ENCODE data around the gene TTC24. TPM values are rescaled to one million over a fixed set of nuclear protein-coding genes. Genes with fewer than 3 reads are reported as not detected.

The TTC24 gene
- total RNA-seq: 1 to 10 TPM in 1 of 8 experiments, under 1 TPM in 3, not detected in 4; 0.14 to 1.9 (median 0.58) TPM

GRCh38 chr1:156579472-156579871 lies at the start of gene TTC24:
TSS of gene TTC24 (plus strand) at chr1:156579723. CDS start at chr1:156581365, 1,642 bp downstream.
- WGBS, 10 experiments: 20 to 89% (median 68%) methylated on average over 1 to 4 of the region's 5 CpGs; no CpG with 5 or more reads in 1 of the 10 experiments
- Histone ChIP-seq H3K27ac (peak within 1 kb of the TSS; percentile 32 to 60), H3K4me1 (replicated peaks in 1 of 2) (peaks cover 12 to 16% of the 10 kb centered on the region in 2 donors), H3K4me3 (no peak within 1 kb of the TSS)
- ATAC-seq (replicated peaks in 6 of 8): no peak
- in situ Hi-C loops (cut with MboI; ENCODE audit: low pct_unique_long_range_greater_than_20kb in 2 of 9, low sequenced_read_pairs in 9 of 9, unreplicated experiment in 9 of 9): no loop called here

- H3K4me1 ChIP-seq (replicated peaks in 1 of 2): peaks cover 0 to 4% of the 10 kb centered on the region in 2 donors
- H3K4me3 ChIP-seq: no peak overlapping the region
- H3K27ac ChIP-seq: no peak overlapping the region
- in situ Hi-C loops (cut with MboI; ENCODE audit: low pct_unique_long_range_greater_than_20kb in 2 of 9, low sequenced_read_pairs in 9 of 9, unreplicated experiment in 9 of 9): no loop called here
- 92 to 100% (median 98%) methylated on average over 1 to 10 of the region's 18 CpGs; no CpG with 5 or more reads in 4 of the 10 experiments for WGBS, 10 experiments
- no peak for ATAC-seq (replicated peaks in 6 of 8)
Observed at GRCh38 chr1:156530006-156530405, 49.5 kb upstream of the TTC24 start.

- H3K4me3 ChIP-seq: no peak overlapping the region
- no peaks in the 10 kb centered on the region for H3K4me1 ChIP-seq (replicated peaks in 1 of 2)
- in situ Hi-C loops (cut with MboI; ENCODE audit: low pct_unique_long_range_greater_than_20kb in 2 of 9, low sequenced_read_pairs in 9 of 9, unreplicated experiment in 9 of 9): no loop called here
- 80 to 100% (median 100%) methylated on average over 1 to 4 of the region's 4 CpGs; no CpG with 5 or more reads in 1 of the 10 experiments for WGBS, 10 experiments
- no peak for ATAC-seq (replicated peaks in 6 of 8)
- no peak overlapping the region for H3K27ac ChIP-seq
Observed at GRCh38 chr1:156532374-156532773, 47.1 kb upstream of the TTC24 start.

- in situ Hi-C loops (cut with MboI; ENCODE audit: low pct_unique_long_range_greater_than_20kb in 2 of 9, low sequenced_read_pairs in 9 of 9, unreplicated experiment in 9 of 9): no loop called here
- H3K4me3 ChIP-seq: no peak overlapping the region
- ATAC-seq (replicated peaks in 6 of 8): no peak
- whole genome bisulfite sequencing, 10 experiments: 72 to 100% (median 89%) methylated on average over 1 to 6 of the region's 11 CpGs; no CpG with 5 or more reads in 4 of the 10 experiments
- no peak overlapping the region for H3K27ac ChIP-seq
- H3K4me1 ChIP-seq (replicated peaks in 1 of 2): no peaks in the 10 kb centered on the region
Observed at GRCh38 chr1:156533568-156534220, 45.8 kb upstream of the TTC24 start.

DNA sequence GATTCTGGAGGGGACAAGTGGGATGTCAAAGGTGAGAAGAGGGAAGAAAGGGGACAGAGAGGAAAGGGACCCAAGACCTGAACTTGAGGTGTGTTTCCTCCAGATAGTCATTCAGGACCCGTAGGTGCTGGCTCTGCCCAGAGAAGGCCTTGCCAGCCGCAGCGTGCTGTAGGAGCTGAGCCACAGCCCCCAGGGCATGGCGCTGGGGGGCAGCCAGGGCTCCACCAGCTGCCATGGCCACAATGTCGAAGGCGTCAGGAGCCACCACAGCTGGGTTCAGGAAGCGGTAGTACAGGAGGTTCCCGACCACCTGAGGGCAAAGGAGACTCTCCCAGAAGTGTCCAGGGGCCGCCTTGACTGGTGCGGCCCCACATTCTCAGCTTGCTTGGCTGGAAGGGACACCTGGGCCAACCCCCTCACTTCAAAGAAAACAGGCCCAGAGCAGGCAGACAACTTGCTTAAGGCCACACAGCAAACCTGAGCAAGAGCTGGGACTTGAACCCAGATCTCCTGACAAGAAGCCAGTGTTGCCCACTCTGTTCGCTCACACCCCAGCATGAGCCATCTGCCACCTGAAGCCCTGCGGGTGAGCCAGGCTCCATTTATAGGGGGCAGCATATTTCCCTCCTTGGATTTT lies 45.0 kb upstream of the TTC24 start:
- no peak overlapping the region for H3K27ac ChIP-seq
- no peaks in the 10 kb centered on the region for H3K4me1 ChIP-seq (replicated peaks in 1 of 2)
- in situ Hi-C loops (cut with MboI; ENCODE audit: low pct_unique_long_range_greater_than_20kb in 2 of 9, low sequenced_read_pairs in 9 of 9, unreplicated experiment in 9 of 9): no loop called here
- 88 to 100% (median 100%) methylated on average over 1 to 9 of the region's 12 CpGs; no CpG with 5 or more reads in 5 of the 10 experiments for WGBS, 10 experiments
- H3K4me3 ChIP-seq: no peak overlapping the region
- no peak for ATAC-seq (replicated peaks in 6 of 8)

GRCh38 chr1:156537027-156537426 lies 42.5 kb upstream of the TTC24 start:
- Histone ChIP-seq H3K27ac (no peak overlapping the region), H3K4me3 (no peak overlapping the region), H3K4me1 (replicated peaks in 1 of 2) (no peaks in the 10 kb centered on the region)
- in situ Hi-C loops (cut with MboI; ENCODE audit: low pct_unique_long_range_greater_than_20kb in 2 of 9, low sequenced_read_pairs in 9 of 9, unreplicated experiment in 9 of 9): no loop called here
- WGBS, 10 experiments: 85 to 100% (median 97%) methylated on average over 1 to 9 of the region's 9 CpGs; no CpG with 5 or more reads in 4 of the 10 experiments
- no peak for ATAC-seq (replicated peaks in 6 of 8)

GRCh38 chr1:156538711-156539440 lies 40.6 kb upstream of the TTC24 start:
- no peak overlapping the region for H3K4me3 ChIP-seq
- ATAC-seq (replicated peaks in 6 of 8): no peak
- H3K27ac ChIP-seq: no peak overlapping the region
- WGBS, 10 experiments: 73 to 100% (median 90%) methylated on average over 1 to 7 of the region's 10 CpGs; no CpG with 5 or more reads in 1 of the 10 experiments
- in situ Hi-C loops (cut with MboI; ENCODE audit: low pct_unique_long_range_greater_than_20kb in 2 of 9, low sequenced_read_pairs in 9 of 9, unreplicated experiment in 9 of 9): no loop called here
- H3K4me1 ChIP-seq (replicated peaks in 1 of 2): no peaks in the 10 kb centered on the region

GRCh38 chr1:156539818-156540355 lies 39.6 kb upstream of the TTC24 start:
- Histone ChIP-seq H3K27ac (no peak overlapping the region), H3K4me3 (no peak overlapping the region), H3K4me1 (replicated peaks in 1 of 2) (no peaks in the 10 kb centered on the region)
- in situ Hi-C loops (cut with MboI; ENCODE audit: low pct_unique_long_range_greater_than_20kb in 2 of 9, low sequenced_read_pairs in 9 of 9, unreplicated experiment in 9 of 9): no loop called here
- WGBS, 10 experiments: 88 to 96% (median 93%) methylated on average over 3 to 4 of the region's 4 CpGs; no CpG with 5 or more reads in 4 of the 10 experiments
- no peak for ATAC-seq (replicated peaks in 6 of 8)

DNA sequence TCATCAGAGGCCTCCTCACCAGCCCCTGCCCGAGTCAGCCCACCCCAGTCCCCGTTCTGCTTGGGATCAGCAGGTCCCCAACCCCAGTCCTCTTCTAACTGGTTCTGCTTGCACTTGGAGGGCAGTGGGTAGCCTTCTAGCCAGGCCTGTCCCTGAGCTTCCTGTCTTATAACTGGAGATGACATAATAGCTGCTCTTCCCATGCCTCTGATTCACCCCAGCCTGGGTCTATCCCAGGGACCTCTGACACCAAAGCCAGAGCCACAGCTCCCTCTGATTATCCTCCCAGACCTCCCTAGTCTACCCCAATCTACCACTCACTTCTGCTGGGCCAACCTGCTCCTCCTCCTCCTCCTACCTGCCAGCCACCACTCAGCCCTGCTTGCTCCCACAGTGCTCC lies 38.6 kb upstream of the TTC24 start:
- H3K4me1 ChIP-seq (replicated peaks in 1 of 2): no peaks in the 10 kb centered on the region
- no peak overlapping the region for H3K27ac ChIP-seq
- in situ Hi-C loops (cut with MboI; ENCODE audit: low pct_unique_long_range_greater_than_20kb in 2 of 9, low sequenced_read_pairs in 9 of 9, unreplicated experiment in 9 of 9): no loop called here
- H3K4me3 ChIP-seq: no peak overlapping the region
- peak in 5 of 8 experiments; percentile 15 to 72 (median 52) for ATAC-seq (replicated peaks in 6 of 8)
- no CpG with 5 or more reads among the region's 2 CpGs for WGBS, 10 experiments

- in situ Hi-C loops (cut with MboI; ENCODE audit: low pct_unique_long_range_greater_than_20kb in 2 of 9, low sequenced_read_pairs in 9 of 9, unreplicated experiment in 9 of 9): no loop called here
- no peak for ATAC-seq (replicated peaks in 6 of 8)
- 67 to 100% (median 91%) methylated on average over 1 of the region's 1 CpG; no CpG with 5 or more reads in 2 of the 10 experiments for whole genome bisulfite sequencing, 10 experiments
- Histone ChIP-seq H3K4me3 (no peak overlapping the region), H3K27ac (no peak overlapping the region), H3K4me1 (replicated peaks in 1 of 2) (no peaks in the 10 kb centered on the region)
Observed at GRCh38 chr1:156543066-156543465, 36.5 kb upstream of the TTC24 start.

GRCh38 chr1:156544592-156545102 lies 34.9 kb upstream of the TTC24 start:
- ATAC-seq (replicated peaks in 6 of 8): no peak
- WGBS, 10 experiments: 95 to 100% (median 100%) methylated on average over 1 to 3 of the region's 3 CpGs; no CpG with 5 or more reads in 6 of the 10 experiments
- no peak overlapping the region for H3K27ac ChIP-seq
- no peaks in the 10 kb centered on the region for H3K4me1 ChIP-seq (replicated peaks in 1 of 2)
- in situ Hi-C loops (cut with MboI; ENCODE audit: low pct_unique_long_range_greater_than_20kb in 2 of 9, low sequenced_read_pairs in 9 of 9, unreplicated experiment in 9 of 9): no loop called here
- H3K4me3 ChIP-seq: no peak overlapping the region

DNA sequence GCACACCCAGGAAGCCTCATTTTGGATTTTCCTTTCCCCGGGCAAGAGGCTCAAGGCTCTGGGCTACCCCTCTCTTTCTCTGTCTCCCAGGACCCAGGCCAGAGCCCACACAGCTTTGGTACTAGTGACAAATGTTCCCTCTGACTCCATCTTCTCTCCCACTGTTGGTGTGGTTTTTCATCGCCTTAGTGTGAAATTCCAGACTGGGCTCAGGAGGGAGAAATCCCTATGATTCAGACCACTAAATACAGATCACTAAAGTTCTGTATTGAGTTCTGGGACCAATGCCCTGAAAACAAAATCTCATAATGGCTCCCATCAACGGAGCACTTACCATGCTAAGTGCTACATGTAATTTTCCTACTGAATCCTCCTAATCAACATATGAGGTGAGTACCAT lies 33.3 kb upstream of the TTC24 start:
- no peak for ATAC-seq (replicated peaks in 6 of 8)
- Histone ChIP-seq H3K4me3 (no peak overlapping the region), H3K27ac (no peak overlapping the region), H3K4me1 (replicated peaks in 1 of 2) (no peaks in the 10 kb centered on the region)
- in situ Hi-C loops (cut with MboI; ENCODE audit: low pct_unique_long_range_greater_than_20kb in 2 of 9, low sequenced_read_pairs in 9 of 9, unreplicated experiment in 9 of 9): no loop called here
- 94 to 100% (median 96%) methylated on average over 2 to 3 of the region's 3 CpGs; no CpG with 5 or more reads in 7 of the 10 experiments for WGBS, 10 experiments

GRCh38 chr1:156547434-156547833 lies 32.1 kb upstream of the TTC24 start:
- no peak overlapping the region for H3K4me3 ChIP-seq
- no peaks in the 10 kb centered on the region for H3K4me1 ChIP-seq (replicated peaks in 1 of 2)
- no peak overlapping the region for H3K27ac ChIP-seq
- no peak for ATAC-seq (replicated peaks in 6 of 8)
- 89 to 100% (median 100%) methylated on average over 1 to 4 of the region's 4 CpGs; no CpG with 5 or more reads in 3 of the 10 experiments for WGBS, 10 experiments
- in situ Hi-C loops (cut with MboI; ENCODE audit: low pct_unique_long_range_greater_than_20kb in 2 of 9, low sequenced_read_pairs in 9 of 9, unreplicated experiment in 9 of 9): no loop called here

All from motor neuron (in vitro differentiated cells).